Osteoblast (primary cell): ENCODE data around the gene UCMA. TPM values are rescaled to one million over a fixed set of nuclear protein-coding genes. Genes with fewer than 3 reads are reported as not detected.
"Not testable (repeated sequence)": the region's sequence is repeated elsewhere in the genome, so short reads cannot be mapped to it uniquely, and the experiment has no call there.

Experiments used
- DNase-seq: peaks from one replicate; pipeline ENCODE4 v3.0.0; 2011; ENCODE audit warnings: low spot score, mixed read lengths; ENCODE audit not compliant: insufficient read length; ENCODE audit errors: missing footprints
- H2AFZ ChIP-seq: 2 replicates; pipeline ENCODE4 v1.6.0; 2011; ENCODE audit warnings: mild to moderate bottlenecking, low read length
- H3K27ac ChIP-seq: 2 replicates; pipeline ENCODE4 v1.5.1; 2011; ENCODE audit warnings: mild to moderate bottlenecking, low read depth, low read length, moderate library complexity
- H3K27me3 ChIP-seq: 2 replicates; pipeline ENCODE4 v1.6.0; 2012; ENCODE audit warnings: mild to moderate bottlenecking, control low read depth, inconsistent platforms, low read length, moderate library complexity; ENCODE audit not compliant: insufficient read depth
- H3K36me3 ChIP-seq: 2 replicates; pipeline ENCODE4 v1.5.1; 2011; ENCODE audit warnings: mild to moderate bottlenecking, low read length, control low read depth, moderate library complexity; ENCODE audit not compliant: insufficient read depth
- H3K4me1 ChIP-seq: 2 replicates; pipeline ENCODE4 v1.5.1; 2011; ENCODE audit warnings: mild to moderate bottlenecking, low read length, control low read depth, moderate library complexity; ENCODE audit not compliant: insufficient read depth
- H3K4me2 ChIP-seq: 2 replicates; pipeline ENCODE4 v1.6.0; 2011; ENCODE audit warnings: mild to moderate bottlenecking, low read length; ENCODE audit not compliant: insufficient read depth
- H3K4me3 ChIP-seq: fragments of 200-600 bp; sonication (generic); 3 replicates; pipeline ENCODE4 v1.5.1; 2012; ENCODE audit warnings: mild to moderate bottlenecking, low read length, inconsistent platforms; ENCODE audit not compliant: insufficient read depth
- H3K79me2 ChIP-seq: 2 replicates; pipeline ENCODE4 v1.6.0; 2012; ENCODE audit warnings: mild to moderate bottlenecking, low read length, control low read depth, inconsistent platforms; ENCODE audit not compliant: insufficient read depth
- H3K9me3 ChIP-seq: 2 replicates; pipeline ENCODE4 v1.5.1; 2011; ENCODE audit warnings: low read depth, low read length, control low read depth
- H4K20me1 ChIP-seq: 2 replicates; pipeline ENCODE4 v1.6.0; 2012; ENCODE audit warnings: mild to moderate bottlenecking, low read length, control low read depth; ENCODE audit not compliant: insufficient read depth
- total RNA-seq: library from RNA; depleted of rRNA; stranded (reverse); fragments of >200 nt; gene quantifications from 2 replicates; pipeline ENCODE4 v1.2.3, GENCODE V29; 2012
- TF ChIP-seq, protein P1 (sequence below): IDR thresholded peaks from 2 replicates; pipeline ENCODE4 v1.5.1; 2011; ENCODE audit warnings: mild to moderate bottlenecking, low read depth, low read length, moderate library complexity; ENCODE audit errors: extremely low read depth

The UCMA gene
- total RNA-seq, 1 donor: not detected

GRCh38 chr10:13253726-13254125 lies 19.6 kb upstream of the UCMA start:
- H3K36me3 ChIP-seq: no peaks in the 10 kb centered on the region
- H3K9me3 ChIP-seq: no peaks in the 10 kb centered on the region
- no peaks in the 10 kb centered on the region for H4K20me1 ChIP-seq
- no peak for DNase-seq
- TF ChIP-seq, protein P1, sequence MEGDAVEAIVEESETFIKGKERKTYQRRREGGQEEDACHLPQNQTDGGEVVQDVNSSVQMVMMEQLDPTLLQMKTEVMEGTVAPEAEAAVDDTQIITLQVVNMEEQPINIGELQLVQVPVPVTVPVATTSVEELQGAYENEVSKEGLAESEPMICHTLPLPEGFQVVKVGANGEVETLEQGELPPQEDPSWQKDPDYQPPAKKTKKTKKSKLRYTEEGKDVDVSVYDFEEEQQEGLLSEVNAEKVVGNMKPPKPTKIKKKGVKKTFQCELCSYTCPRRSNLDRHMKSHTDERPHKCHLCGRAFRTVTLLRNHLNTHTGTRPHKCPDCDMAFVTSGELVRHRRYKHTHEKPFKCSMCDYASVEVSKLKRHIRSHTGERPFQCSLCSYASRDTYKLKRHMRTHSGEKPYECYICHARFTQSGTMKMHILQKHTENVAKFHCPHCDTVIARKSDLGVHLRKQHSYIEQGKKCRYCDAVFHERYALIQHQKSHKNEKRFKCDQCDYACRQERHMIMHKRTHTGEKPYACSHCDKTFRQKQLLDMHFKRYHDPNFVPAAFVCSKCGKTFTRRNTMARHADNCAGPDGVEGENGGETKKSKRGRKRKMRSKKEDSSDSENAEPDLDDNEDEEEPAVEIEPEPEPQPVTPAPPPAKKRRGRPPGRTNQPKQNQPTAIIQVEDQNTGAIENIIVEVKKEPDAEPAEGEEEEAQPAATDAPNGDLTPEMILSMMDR: no peak
- H3K4me1 ChIP-seq: no peaks in the 10 kb centered on the region
- no peaks in the 10 kb centered on the region for H3K79me2 ChIP-seq
- H3K4me2 ChIP-seq: no peak overlapping the region
- H3K4me3 ChIP-seq: no peak overlapping the region
- H3K27me3 ChIP-seq: peaks cover 7% of the 10 kb centered on the region
- H2AFZ ChIP-seq: no peak overlapping the region
- H3K27ac ChIP-seq: no peak overlapping the region

GRCh38 chr10:13247784-13248183 lies 13.6 kb upstream of the UCMA start:
- Histone ChIP-seq H3K4me1 (no peaks in the 10 kb centered on the region), H3K36me3 (no peaks in the 10 kb centered on the region), H3K9me3 (no peaks in the 10 kb centered on the region), H3K27ac (no peak overlapping the region), H3K4me3 (no peak overlapping the region), H2AFZ (no peak overlapping the region), H4K20me1 (no peaks in the 10 kb centered on the region), H3K79me2 (no peaks in the 10 kb centered on the region), H3K4me2 (no peak overlapping the region), H3K27me3 (peaks cover 3% of the 10 kb centered on the region)
- DNase-seq: no peak
- TF ChIP-seq, protein P1: no peak

DNA sequence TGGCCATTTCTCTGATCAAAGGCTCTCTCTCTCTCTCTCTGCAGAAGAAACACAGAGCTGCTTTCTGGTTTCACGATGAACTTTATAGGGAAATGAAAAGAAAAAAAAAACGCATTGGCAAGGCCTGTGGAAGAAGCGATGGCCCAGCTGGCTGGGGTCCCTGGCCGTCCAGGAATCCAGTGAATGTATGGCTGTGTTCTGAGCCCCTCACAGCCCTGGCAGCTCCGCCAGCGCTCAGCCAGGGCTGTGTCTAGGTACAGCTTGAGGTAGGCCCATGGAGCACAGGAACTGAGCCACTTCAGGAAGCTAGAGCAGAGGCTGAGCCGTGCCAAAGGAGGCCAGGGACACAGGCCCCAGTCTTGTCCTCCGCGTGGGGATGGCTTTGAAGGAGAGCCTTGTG lies 13.1 kb upstream of the UCMA start:
- no peak overlapping the region for H3K27ac ChIP-seq
- H3K27me3 ChIP-seq: peaks cover 3% of the 10 kb centered on the region
- no peak for DNase-seq
- TF ChIP-seq, protein P1: no peak
- no peak overlapping the region for H3K4me3 ChIP-seq
- H3K4me2 ChIP-seq: no peak overlapping the region
- no peak overlapping the region for H2AFZ ChIP-seq
- H3K4me1 ChIP-seq: no peaks in the 10 kb centered on the region
- no peaks in the 10 kb centered on the region for H3K9me3 ChIP-seq
- no peaks in the 10 kb centered on the region for H4K20me1 ChIP-seq
- H3K36me3 ChIP-seq: no peaks in the 10 kb centered on the region
- H3K79me2 ChIP-seq: no peaks in the 10 kb centered on the region

- DNase-seq, H3K4me1 ChIP-seq, H3K27me3 ChIP-seq, H3K9me3 ChIP-seq, H3K79me2 ChIP-seq, H3K27ac ChIP-seq, H3K4me3 ChIP-seq, H3K36me3 ChIP-seq, H2AFZ ChIP-seq, H3K4me2 ChIP-seq, H4K20me1 ChIP-seq: not testable (repeated sequence)
Observed at GRCh38 chr10:13242260-13242659, 8.1 kb upstream of the UCMA start.

DNA sequence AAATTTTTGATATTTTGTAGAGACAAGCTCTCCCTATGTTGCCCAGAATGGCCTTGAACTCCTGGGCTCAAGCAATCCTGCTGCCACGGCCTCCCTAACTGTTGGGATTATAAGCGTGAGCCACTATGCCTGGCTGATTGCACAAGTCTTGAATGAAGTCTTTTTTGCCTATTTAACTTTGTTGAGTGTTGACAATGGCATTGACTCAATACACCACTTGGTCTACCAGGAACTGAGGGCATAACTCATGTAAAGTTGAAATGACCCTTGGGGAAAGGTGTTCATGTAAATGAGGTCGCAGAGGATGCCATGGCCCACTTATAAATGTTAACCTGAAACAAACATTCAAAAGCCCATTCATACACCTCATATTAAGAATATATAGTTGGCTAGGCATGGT lies 7.4 kb upstream of the UCMA start:
- Histone ChIP-seq H3K4me2 (no peak overlapping the region), H3K27me3 (peaks cover 4% of the 10 kb centered on the region), H4K20me1 (no peaks in the 10 kb centered on the region), H3K79me2 (no peaks in the 10 kb centered on the region), H3K4me1 (no peaks in the 10 kb centered on the region), H3K36me3 (no peaks in the 10 kb centered on the region), H3K9me3 (no peaks in the 10 kb centered on the region), H3K27ac (no peak overlapping the region), H3K4me3 (no peak overlapping the region), H2AFZ (no peak overlapping the region)
- TF ChIP-seq, protein P1: no peak
- no peak for DNase-seq
